Memory B cell (primary cell): ENCODE results near the gene BPIFA1.

Experiments used
- ATAC-seq: fragments of 150-1000 bp; cut with Tn5 transposase; 2 replicates; pipeline ENCODE4 v1.10.0; 2021; ENCODE audit warnings: low read depth, mild to moderate bottlenecking, moderate library complexity
- DNase-seq, 2 donors: peaks; one replicate each; pipeline ENCODE4 v3.0.0; 2022; ENCODE audit warnings: low spot score in 2 of 2
- H3K27ac Mint-ChIP-seq: one replicate; pipeline ENCODE4 v1.8.0; 2022; ENCODE audit warnings: mild to moderate bottlenecking, moderate library complexity, mixed read lengths
- H3K27me3 Mint-ChIP-seq: one replicate; pipeline ENCODE4 v1.8.0; 2022; ENCODE audit warnings: mixed read lengths
- H3K36me3 Mint-ChIP-seq: one replicate; pipeline ENCODE4 v1.8.0; 2022; ENCODE audit warnings: mild to moderate bottlenecking, mixed read lengths
- H3K4me1 Mint-ChIP-seq: one replicate; pipeline ENCODE4 v1.8.0; 2022; ENCODE audit warnings: mixed read lengths
- H3K4me3 Mint-ChIP-seq: one replicate; pipeline ENCODE4 v1.8.0; 2022; ENCODE audit warnings: mild to moderate bottlenecking, moderate library complexity, mixed read lengths
- H3K9me3 Mint-ChIP-seq: one replicate; pipeline ENCODE4 v1.8.0; 2022; ENCODE audit warnings: mixed read lengths

Gene BPIFA1

GRCh38 chr20:33291416-33291815 is 55.6 kb downstream of the BPIFA1 start:
- H3K27me3 Mint-ChIP-seq: peaks cover 14% of the 10 kb centered on the region
- H3K27ac Mint-ChIP-seq: no peak overlapping the region
- no peak for DNase-seq
- H3K4me1 Mint-ChIP-seq: no peaks in the 10 kb centered on the region
- no peak overlapping the region for H3K4me3 Mint-ChIP-seq
- ATAC-seq: no peak
- H3K9me3 Mint-ChIP-seq: no peaks in the 10 kb centered on the region
- no peaks in the 10 kb centered on the region for H3K36me3 Mint-ChIP-seq

- DNase-seq (peak; percentile 68 to 73), ATAC-seq (peak; percentile 49)
- Mint-ChIP-seq H3K9me3 (no peaks in the 10 kb centered on the region), H3K4me1 (no peaks in the 10 kb centered on the region), H3K27me3 (peaks cover 14% of the 10 kb centered on the region), H3K27ac (no peak overlapping the region), H3K4me3 (no peak overlapping the region), H3K36me3 (no peaks in the 10 kb centered on the region)
Measured at GRCh38 chr20:33291830-33292355, 56.1 kb downstream of the BPIFA1 start.
